ENCODE measurements around the gene ABLIM1.

GRCh38 chr10:114489521-114490310 lies 168.4 kb downstream of the ABLIM1 start:
- no peak for TF ChIP-seq CTCF (IDR thresholded peaks at IDR 0.05; ENCODE audit: insufficient read depth, low read depth, low read length)
- TF ChIP-seq EZH2 (IDR thresholded peaks at IDR 0.05; ENCODE audit: insufficient read depth, low read length), result no peak
